ENCODE measurements around the gene NPHS1. TPM values are rescaled to one million over a fixed set of nuclear protein-coding genes. Genes with fewer than 3 reads are reported as not detected.

The NPHS1 gene
- total and polyA plus RNA-seq, 2 experiments from 2014 or later = 0.37 to 1.1 TPM

GRCh38 chr19:35777086-35777841 lies 75.0 kb downstream of the NPHS1 start:
- DNase-seq (ENCODE audit: low read depth in 1 of 2, low spot score in 1 of 2) = peak in 1 of 2 donors; percentile 15
- no peaks in the 10 kb centered on the region for H3K27me3 ChIP-seq
- TF ChIP-seq, protein P1, sequence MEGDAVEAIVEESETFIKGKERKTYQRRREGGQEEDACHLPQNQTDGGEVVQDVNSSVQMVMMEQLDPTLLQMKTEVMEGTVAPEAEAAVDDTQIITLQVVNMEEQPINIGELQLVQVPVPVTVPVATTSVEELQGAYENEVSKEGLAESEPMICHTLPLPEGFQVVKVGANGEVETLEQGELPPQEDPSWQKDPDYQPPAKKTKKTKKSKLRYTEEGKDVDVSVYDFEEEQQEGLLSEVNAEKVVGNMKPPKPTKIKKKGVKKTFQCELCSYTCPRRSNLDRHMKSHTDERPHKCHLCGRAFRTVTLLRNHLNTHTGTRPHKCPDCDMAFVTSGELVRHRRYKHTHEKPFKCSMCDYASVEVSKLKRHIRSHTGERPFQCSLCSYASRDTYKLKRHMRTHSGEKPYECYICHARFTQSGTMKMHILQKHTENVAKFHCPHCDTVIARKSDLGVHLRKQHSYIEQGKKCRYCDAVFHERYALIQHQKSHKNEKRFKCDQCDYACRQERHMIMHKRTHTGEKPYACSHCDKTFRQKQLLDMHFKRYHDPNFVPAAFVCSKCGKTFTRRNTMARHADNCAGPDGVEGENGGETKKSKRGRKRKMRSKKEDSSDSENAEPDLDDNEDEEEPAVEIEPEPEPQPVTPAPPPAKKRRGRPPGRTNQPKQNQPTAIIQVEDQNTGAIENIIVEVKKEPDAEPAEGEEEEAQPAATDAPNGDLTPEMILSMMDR (IDR thresholded peaks at IDR 0.05; ENCODE audit: low read depth, low read length) = no peak
- H3K4me3 ChIP-seq = no peak overlapping the region
- H3K9me3 ChIP-seq (ENCODE audit: low read depth) = no peaks in the 10 kb centered on the region
- H3K36me3 ChIP-seq = no peaks in the 10 kb centered on the region
- H3K27ac ChIP-seq = no peak overlapping the region
- no peaks in the 10 kb centered on the region for H3K4me1 ChIP-seq (ENCODE audit: low read depth)

DNA sequence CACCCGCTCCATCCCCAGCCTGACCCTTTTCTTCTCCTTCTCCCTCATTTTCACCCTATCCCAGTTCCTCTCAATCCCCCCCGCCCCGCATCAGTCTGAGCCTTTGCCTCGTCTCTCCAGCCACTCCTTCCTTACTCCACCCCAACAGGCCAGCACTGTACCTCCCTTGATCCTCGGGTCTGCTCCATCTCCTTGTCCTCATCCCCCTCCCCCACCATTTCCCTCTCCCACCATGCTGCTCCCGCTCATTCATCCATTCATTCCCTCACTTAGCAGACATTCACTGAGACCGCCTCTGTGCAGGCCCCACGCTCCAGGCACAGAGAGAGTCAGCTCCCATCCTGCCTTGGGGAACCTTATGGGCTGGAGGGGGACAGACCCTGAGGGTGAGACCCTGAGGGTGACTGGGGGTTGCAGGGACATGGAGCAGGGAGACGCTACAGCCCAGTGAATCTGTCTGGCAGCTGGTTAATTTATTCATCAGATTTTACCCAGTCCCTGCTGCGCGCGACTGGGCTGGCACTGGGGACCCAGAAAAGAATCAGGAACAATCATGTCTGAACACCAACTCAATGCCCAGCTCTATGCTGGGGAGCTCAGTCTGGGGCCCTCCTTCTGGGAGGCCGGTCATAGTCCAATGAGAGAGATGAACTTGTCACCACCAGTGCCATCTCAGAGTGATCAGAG lies 76.1 kb downstream of the NPHS1 start:
- TF ChIP-seq, protein P1 (IDR thresholded peaks at IDR 0.05; ENCODE audit: low read depth, low read length) = no peak
- H3K9me3 ChIP-seq (ENCODE audit: low read depth) = no peaks in the 10 kb centered on the region

More for the DNA sequence above, 76.1 kb downstream of the NPHS1 start:
- H3K27me3 ChIP-seq = no peaks in the 10 kb centered on the region
- H3K27ac ChIP-seq = no peak overlapping the region
- no peaks in the 10 kb centered on the region for H3K36me3 ChIP-seq
- H3K4me3 ChIP-seq = peak overlapping the region; percentile 99
- H3K4me1 ChIP-seq (ENCODE audit: low read depth) = no peaks in the 10 kb centered on the region
- DNase-seq (ENCODE audit: low read depth in 1 of 2, low spot score in 1 of 2) = no peak

Other genes starting within 250 kb of the NPHS1 start
- gene HAUS5, start 239.8 kb downstream of the NPHS1 start, total RNA-seq = 17.2 and 20.5 TPM in 2 replicates
- 25.5 and 29.6 TPM in 2 replicates for gene HAUS5, start 239.8 kb downstream of the NPHS1 start, polyA plus RNA-seq
- 128 and 146 TPM in 2 replicates for gene RBM42, start 223.5 kb downstream of the NPHS1 start, total RNA-seq
- 161 and 170 TPM in 2 replicates for gene RBM42, start 223.5 kb downstream of the NPHS1 start, polyA plus RNA-seq
- 1.1 and 3.1 TPM in 2 replicates for gene ETV2, start 210.8 kb downstream of the NPHS1 start, total RNA-seq
- gene ETV2, start 210.8 kb downstream of the NPHS1 start, polyA plus RNA-seq = 3.1 and 4.0 TPM in 2 replicates
- gene COX6B1, start 204.2 kb downstream of the NPHS1 start, total RNA-seq = 817 and 1,352 TPM in 2 replicates
- gene COX6B1, start 204.2 kb downstream of the NPHS1 start, polyA plus RNA-seq = 1,159 and 1,609 TPM in 2 replicates
- 1.2 TPM in 1 of 2 replicates, not detected in the other for gene UPK1A, start 186.0 kb downstream of the NPHS1 start, total RNA-seq
- 0.67 and 1.4 TPM in 2 replicates for gene UPK1A, start 186.0 kb downstream of the NPHS1 start, polyA plus RNA-seq
- not detected in 2 replicates for gene ZBTB32, start 147.9 kb downstream of the NPHS1 start, total RNA-seq
- gene ZBTB32, start 147.9 kb downstream of the NPHS1 start, polyA plus RNA-seq = 0.53 and 0.59 TPM in 2 replicates
- gene KMT2B, start 134.5 kb downstream of the NPHS1 start, total RNA-seq = 18.2 and 38.1 TPM in 2 replicates
- 8.9 and 11.9 TPM in 2 replicates for gene KMT2B, start 134.5 kb downstream of the NPHS1 start, polyA plus RNA-seq
- gene IGFLR1, start 110.1 kb downstream of the NPHS1 start, total RNA-seq = 1.5 and 2.6 TPM in 2 replicates
- 2.4 and 5.5 TPM in 2 replicates for gene IGFLR1, start 110.1 kb downstream of the NPHS1 start, polyA plus RNA-seq
- 30.3 and 40.2 TPM in 2 replicates for gene U2AF1L4, start 107.1 kb downstream of the NPHS1 start, total RNA-seq
- 45.5 and 61.7 TPM in 2 replicates for gene U2AF1L4, start 107.1 kb downstream of the NPHS1 start, polyA plus RNA-seq
- 43.7 and 65.4 TPM in 2 replicates for gene PSENEN, start 106.9 kb downstream of the NPHS1 start, total RNA-seq
- gene PSENEN, start 106.9 kb downstream of the NPHS1 start, polyA plus RNA-seq = 158 and 173 TPM in 2 replicates
- 16.0 and 16.8 TPM in 2 replicates for gene LIN37, start 103.9 kb downstream of the NPHS1 start, total RNA-seq
- 11.4 and 16.3 TPM in 2 replicates for gene LIN37, start 103.9 kb downstream of the NPHS1 start, polyA plus RNA-seq
- 0.51 and 2.5 TPM in 2 replicates for gene HSPB6, start 95.5 kb downstream of the NPHS1 start, total RNA-seq
- gene HSPB6, start 95.5 kb downstream of the NPHS1 start, polyA plus RNA-seq = 0.76 and 2.6 TPM in 2 replicates
- 14.8 and 16.3 TPM in 2 replicates for gene PROSER3, start 94.3 kb downstream of the NPHS1 start, total RNA-seq
- 28.9 and 35.7 TPM in 2 replicates for gene PROSER3, start 94.3 kb downstream of the NPHS1 start, polyA plus RNA-seq
- 10.9 and 47.4 TPM in 2 replicates for gene ARHGAP33, start 76.9 kb downstream of the NPHS1 start, total RNA-seq
- 16.1 and 31.9 TPM in 2 replicates for gene ARHGAP33, start 76.9 kb downstream of the NPHS1 start, polyA plus RNA-seq
- gene PRODH2, start 39.7 kb downstream of the NPHS1 start, total RNA-seq = 0.09 TPM in 1 of 2 replicates, not detected in the other
- not detected in 2 replicates for gene PRODH2, start 39.7 kb downstream of the NPHS1 start, polyA plus RNA-seq
- gene KIRREL2, start 4.4 kb upstream of the NPHS1 start, total RNA-seq = 3.5 and 4.2 TPM in 2 replicates
- gene KIRREL2, start 4.4 kb upstream of the NPHS1 start, polyA plus RNA-seq = 3.2 and 3.7 TPM in 2 replicates
- 126 and 134 TPM in 2 replicates for gene APLP1, start 16.1 kb upstream of the NPHS1 start, total RNA-seq
- gene APLP1, start 16.1 kb upstream of the NPHS1 start, polyA plus RNA-seq = 117 and 157 TPM in 2 replicates
- gene NFKBID, start 48.0 kb upstream of the NPHS1 start, total RNA-seq = 3.7 and 5.1 TPM in 2 replicates
- 6.4 and 8.5 TPM in 2 replicates for gene NFKBID, start 48.0 kb upstream of the NPHS1 start, polyA plus RNA-seq
- 2.5 TPM in 1 of 2 replicates, not detected in the other for gene HCST, start 50.0 kb upstream of the NPHS1 start, total RNA-seq
- gene HCST, start 50.0 kb upstream of the NPHS1 start, polyA plus RNA-seq = 2.1 and 2.4 TPM in 2 replicates
- gene TYROBP, start 55.8 kb upstream of the NPHS1 start, total RNA-seq = 2.9 TPM in 1 of 2 replicates, not detected in the other
- gene TYROBP, start 55.8 kb upstream of the NPHS1 start, polyA plus RNA-seq = 0.79 TPM in 1 of 2 replicates, not detected in the other
- 13.4 and 14.3 TPM in 2 replicates for gene LRFN3, start 83.9 kb upstream of the NPHS1 start, total RNA-seq
- gene LRFN3, start 83.9 kb upstream of the NPHS1 start, polyA plus RNA-seq = 10.3 and 16.0 TPM in 2 replicates
- gene SDHAF1, start 142.7 kb upstream of the NPHS1 start, total RNA-seq = 49.6 and 58.0 TPM in 2 replicates
- 31.9 and 36.2 TPM in 2 replicates for gene SDHAF1, start 142.7 kb upstream of the NPHS1 start, polyA plus RNA-seq
- gene SYNE4, start 156.3 kb upstream of the NPHS1 start, total RNA-seq = 6.2 and 6.3 TPM in 2 replicates
- gene SYNE4, start 156.3 kb upstream of the NPHS1 start, polyA plus RNA-seq = 8.7 and 11.4 TPM in 2 replicates
- 52.2 and 79.0 TPM in 2 replicates for gene ALKBH6, start 161.7 kb upstream of the NPHS1 start, total RNA-seq
- gene ALKBH6, start 161.7 kb upstream of the NPHS1 start, polyA plus RNA-seq = 39.6 and 66.9 TPM in 2 replicates
- 7.1 and 10.9 TPM in 2 replicates for gene CLIP3, start 180.4 kb upstream of the NPHS1 start, total RNA-seq
- gene CLIP3, start 180.4 kb upstream of the NPHS1 start, polyA plus RNA-seq = 18.9 and 26.4 TPM in 2 replicates
- 18.9 and 37.0 TPM in 2 replicates for gene THAP8, start 201.8 kb upstream of the NPHS1 start, total RNA-seq
- gene THAP8, start 201.8 kb upstream of the NPHS1 start, polyA plus RNA-seq = 24.8 and 32.5 TPM in 2 replicates
- gene WDR62, start 202.4 kb upstream of the NPHS1 start, total RNA-seq = 3.9 and 13.4 TPM in 2 replicates
- gene WDR62, start 202.4 kb upstream of the NPHS1 start, polyA plus RNA-seq = 2.1 and 9.1 TPM in 2 replicates

All from cardiac muscle cell (in vitro differentiated cells and primary cell).